T-helper 17 cell (primary cell): ENCODE results near the gene DOCK1. TPM values are rescaled to one million over a fixed set of nuclear protein-coding genes. Genes with fewer than 3 reads are reported as not detected.
"Not testable (repeated sequence)": the region's sequence is repeated elsewhere in the genome, so short reads cannot be mapped to it uniquely, and the experiment has no call there.

Experiments used
- ATAC-seq: fragments of 150-1000 bp; cut with Tn5 transposase; 2 replicates; pipeline ENCODE4 v1.10.0; 2021; ENCODE audit warnings: mild to moderate bottlenecking, moderate library complexity
- DNase-seq, 3 donors: peaks; one replicate each; pipeline versions ENCODE4 v3.0.0 to v3.0.0-alpha.2; 2020 to 2021
- H3K9me3 ChIP-seq: one replicate; pipeline ENCODE4 v1.7.0; 2013; ENCODE audit warnings: low read length, mild to moderate bottlenecking; ENCODE audit not compliant: control insufficient read depth, poor library complexity, severe bottlenecking
- H3K27ac Mint-ChIP-seq: one replicate; pipeline ENCODE4 v1.8.0; 2022; ENCODE audit warnings: mild to moderate bottlenecking, moderate library complexity, mixed read lengths
- H3K27me3 Mint-ChIP-seq: one replicate; pipeline ENCODE4 v1.8.0; 2022; ENCODE audit warnings: mixed read lengths
- H3K36me3 Mint-ChIP-seq: one replicate; pipeline ENCODE4 v1.8.0; 2022; ENCODE audit warnings: low read depth, mixed read lengths
- H3K4me1 Mint-ChIP-seq: one replicate; pipeline ENCODE4 v1.8.0; 2022; ENCODE audit warnings: mild to moderate bottlenecking, mixed read lengths
- H3K4me3 Mint-ChIP-seq: one replicate; pipeline ENCODE4 v1.8.0; 2022; ENCODE audit warnings: mild to moderate bottlenecking, moderate library complexity, mixed read lengths
- total RNA-seq, 4 donors: library from RNA in 2 of 4; stranded (reverse) in 2 of 4; gene quantifications; one replicate each; pipeline ENCODE4 v1.2.3 and lab custom pipeline; 2022 to 2026

DOCK1 gene
- total RNA-seq, 2 donors from 2014 or later, result 0.76 TPM; not detected in 1

DNA sequence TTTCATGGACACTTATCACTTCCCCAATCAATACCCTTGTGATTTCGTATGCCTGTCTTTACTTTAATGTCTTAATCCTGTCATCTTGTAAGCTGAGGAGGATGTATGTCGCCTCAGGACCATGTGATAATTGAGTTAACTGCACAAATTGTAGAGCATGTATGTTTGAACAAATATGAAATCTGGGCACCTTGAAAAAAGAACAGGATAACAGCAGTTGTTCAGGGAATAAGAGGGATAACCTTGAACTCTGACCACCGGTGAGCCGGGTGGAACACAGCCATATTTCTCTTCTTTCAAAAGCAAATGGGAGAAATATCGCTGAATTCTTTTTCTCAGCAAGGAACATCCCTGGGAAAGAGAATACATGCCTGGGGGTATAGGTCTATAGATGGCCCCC is 14.4 kb upstream of the DOCK1 start:
- DNase-seq, H3K27me3 Mint-ChIP-seq, H3K9me3 ChIP-seq, H3K4me1 Mint-ChIP-seq, H3K4me3 Mint-ChIP-seq, H3K27ac Mint-ChIP-seq, H3K36me3 Mint-ChIP-seq, ATAC-seq: not testable (repeated sequence)

DNA sequence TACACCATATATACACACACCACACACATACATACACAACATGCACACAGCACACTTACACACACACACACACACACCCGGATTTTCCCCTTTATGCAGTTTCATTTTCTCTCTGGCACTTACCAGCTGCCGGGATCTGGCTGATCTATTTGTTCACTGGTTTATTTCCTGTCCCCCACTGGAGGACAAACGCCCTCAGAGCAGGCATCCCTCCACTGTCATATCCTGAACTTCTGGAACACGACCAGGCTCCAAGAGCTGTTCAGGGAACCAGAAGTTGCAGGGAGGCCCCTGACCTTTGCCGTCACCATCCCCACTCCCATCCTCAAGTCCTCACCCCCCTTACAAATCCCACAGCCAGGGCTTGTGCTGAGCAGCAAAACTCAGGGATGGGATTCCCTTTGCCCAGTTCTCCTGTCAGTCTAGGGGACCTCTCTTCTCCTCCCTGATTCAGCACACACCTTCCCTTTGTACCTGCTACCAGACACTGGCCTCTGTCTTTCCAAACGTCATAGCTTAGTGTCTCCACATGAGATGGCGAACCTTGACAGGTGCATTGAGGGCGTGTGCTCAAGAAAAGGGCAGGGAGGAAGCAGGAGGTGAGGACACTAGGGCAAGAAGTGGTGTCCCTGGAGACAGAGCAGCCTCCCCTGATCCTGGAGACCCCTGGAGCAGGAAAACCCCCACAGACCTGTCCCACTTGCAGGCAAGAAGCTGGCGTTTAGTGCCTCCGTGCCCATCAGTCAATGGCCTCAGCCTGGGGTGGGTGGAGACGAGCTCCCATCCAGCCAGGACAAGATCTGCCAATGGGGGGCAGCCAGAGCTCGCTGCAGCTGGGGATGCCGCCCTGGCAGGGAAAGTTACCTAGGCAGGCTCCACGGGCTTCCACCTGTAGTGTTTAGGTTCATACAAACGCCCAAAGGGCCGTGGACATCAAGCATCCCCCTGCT is 12.7 kb upstream of the DOCK1 start:
- DNase-seq (no peak), ATAC-seq (no peak)
- Mint-ChIP-seq H3K27ac (no peak overlapping the region), H3K4me3 (no peak overlapping the region), H3K36me3 (no peaks in the 10 kb centered on the region), H3K4me1 (no peaks in the 10 kb centered on the region), H3K27me3 (no peaks in the 10 kb centered on the region)
- no peaks in the 10 kb centered on the region for H3K9me3 ChIP-seq

GRCh38 chr10:126893206-126893605 is 12.0 kb upstream of the DOCK1 start:
- DNase-seq, result no peak
- Mint-ChIP-seq H3K27me3 (no peaks in the 10 kb centered on the region), H3K36me3 (no peaks in the 10 kb centered on the region), H3K4me3 (no peak overlapping the region), H3K4me1 (no peaks in the 10 kb centered on the region), H3K27ac (no peak overlapping the region)
- H3K9me3 ChIP-seq, result no peaks in the 10 kb centered on the region
- ATAC-seq, result no peak

- no peaks in the 10 kb centered on the region for H3K4me1 Mint-ChIP-seq
- DNase-seq (no peak), ATAC-seq (no peak)
- no peaks in the 10 kb centered on the region for H3K27me3 Mint-ChIP-seq
- no peak overlapping the region for H3K4me3 Mint-ChIP-seq
- no peak overlapping the region for H3K27ac Mint-ChIP-seq
- H3K9me3 ChIP-seq, result no peaks in the 10 kb centered on the region
- H3K36me3 Mint-ChIP-seq, result no peaks in the 10 kb centered on the region
Observed at GRCh38 chr10:126893841-126894240, 11.4 kb upstream of the DOCK1 start.

DNA sequence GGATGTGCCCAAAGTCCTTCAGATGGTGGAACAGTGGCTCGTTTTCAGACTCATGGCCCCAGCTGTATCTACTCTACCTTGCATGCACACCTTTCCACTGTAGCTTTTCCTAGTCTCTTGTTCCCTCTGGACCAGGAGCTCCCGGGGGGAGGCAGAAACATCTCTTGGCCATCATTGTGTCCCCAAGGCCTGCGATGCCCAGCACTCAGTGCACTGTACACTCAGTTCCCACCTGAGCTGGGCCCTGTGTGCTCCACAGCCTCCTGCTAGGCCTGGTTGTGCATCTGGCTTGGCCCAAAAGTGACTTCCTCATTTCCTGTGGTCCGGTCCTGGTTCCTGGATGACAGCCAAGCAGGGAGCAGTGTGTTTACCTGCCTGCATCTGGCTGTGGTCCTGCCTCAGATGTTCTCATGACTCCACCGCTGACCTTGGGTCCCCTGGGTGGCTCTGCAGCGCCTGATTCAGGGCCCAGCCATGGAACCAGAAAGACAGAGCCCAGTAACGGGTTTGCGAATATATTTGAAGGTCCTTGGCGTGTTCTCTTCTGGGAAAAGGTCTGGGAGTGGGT is 9.9 kb upstream of the DOCK1 start:
- no peaks in the 10 kb centered on the region for H3K4me1 Mint-ChIP-seq
- DNase-seq (no peak), ATAC-seq (no peak)
- no peaks in the 10 kb centered on the region for H3K36me3 Mint-ChIP-seq
- H3K9me3 ChIP-seq, result no peaks in the 10 kb centered on the region
- H3K27me3 Mint-ChIP-seq, result no peaks in the 10 kb centered on the region
- no peak overlapping the region for H3K27ac Mint-ChIP-seq
- no peak overlapping the region for H3K4me3 Mint-ChIP-seq

- no peak overlapping the region for H3K4me3 Mint-ChIP-seq
- H3K27ac Mint-ChIP-seq, result no peak overlapping the region
- no peaks in the 10 kb centered on the region for H3K9me3 ChIP-seq
- H3K27me3 Mint-ChIP-seq, result peaks cover 3% of the 10 kb centered on the region
- no peaks in the 10 kb centered on the region for H3K4me1 Mint-ChIP-seq
- H3K36me3 Mint-ChIP-seq, result no peaks in the 10 kb centered on the region
- no peak for DNase-seq
- ATAC-seq, result no peak
Observed at GRCh38 chr10:126898460-126898859, 6.8 kb upstream of the DOCK1 start.

- not testable (repeated sequence) for ATAC-seq, H3K36me3 Mint-ChIP-seq, H3K4me1 Mint-ChIP-seq, H3K9me3 ChIP-seq, H3K27ac Mint-ChIP-seq, H3K4me3 Mint-ChIP-seq, DNase-seq
- peaks cover 14% of the 10 kb centered on the region for H3K27me3 Mint-ChIP-seq
Observed at GRCh38 chr10:126899529-126899928, 5.7 kb upstream of the DOCK1 start.

- no peak overlapping the region for H3K27ac Mint-ChIP-seq
- H3K4me1 Mint-ChIP-seq, result no peaks in the 10 kb centered on the region
- H3K9me3 ChIP-seq, result no peaks in the 10 kb centered on the region
- H3K27me3 Mint-ChIP-seq, result peaks cover 25% of the 10 kb centered on the region
- H3K36me3 Mint-ChIP-seq, result peaks cover 4% of the 10 kb centered on the region
- DNase-seq (no peak), ATAC-seq (no peak)
- no peak overlapping the region for H3K4me3 Mint-ChIP-seq
Observed at GRCh38 chr10:126902157-126902556, 3.1 kb upstream of the DOCK1 start.

- H3K9me3 ChIP-seq, result no peaks in the 10 kb centered on the region
- no peak overlapping the region for H3K4me3 Mint-ChIP-seq
- no peaks in the 10 kb centered on the region for H3K4me1 Mint-ChIP-seq
- no peak overlapping the region for H3K27ac Mint-ChIP-seq
- peaks cover 4% of the 10 kb centered on the region for H3K36me3 Mint-ChIP-seq
- ATAC-seq, result no peak
- peaks cover 25% of the 10 kb centered on the region for H3K27me3 Mint-ChIP-seq
- DNase-seq, result no peak
Observed at GRCh38 chr10:126903656-126904360, 1.4 kb upstream of the DOCK1 start.

DNA sequence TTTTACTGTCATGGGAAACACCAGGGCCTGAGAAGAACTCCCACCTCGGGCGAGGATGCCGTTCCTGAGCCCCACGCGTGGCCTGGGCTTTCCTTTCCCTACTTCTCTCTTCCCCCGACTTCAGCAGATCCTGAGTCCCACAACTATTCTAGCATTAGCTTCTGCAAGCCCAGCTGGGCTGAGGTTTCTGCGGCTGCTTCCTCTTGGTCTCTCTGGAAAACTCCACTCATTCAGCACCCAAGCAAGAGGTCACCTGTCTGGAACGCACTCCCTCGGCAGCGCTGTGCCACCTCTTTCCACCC is 761 bp upstream of the DOCK1 start:
- peaks cover 4% of the 10 kb centered on the region for H3K36me3 Mint-ChIP-seq
- H3K27ac Mint-ChIP-seq, result no peak overlapping the region
- H3K4me1 Mint-ChIP-seq, result no peaks in the 10 kb centered on the region
- H3K9me3 ChIP-seq, result no peaks in the 10 kb centered on the region
- DNase-seq (no peak), ATAC-seq (no peak)
- no peak overlapping the region for H3K4me3 Mint-ChIP-seq
- peaks cover 25% of the 10 kb centered on the region for H3K27me3 Mint-ChIP-seq

- H3K27me3 Mint-ChIP-seq, result peaks cover 25% of the 10 kb centered on the region
- H3K4me3 Mint-ChIP-seq, result no peak overlapping the region
- DNase-seq, result no peak
- no peak overlapping the region for H3K27ac Mint-ChIP-seq
- no peak for ATAC-seq
- H3K36me3 Mint-ChIP-seq, result peaks cover 4% of the 10 kb centered on the region
- H3K9me3 ChIP-seq, result no peaks in the 10 kb centered on the region
- H3K4me1 Mint-ChIP-seq, result no peaks in the 10 kb centered on the region
Observed at GRCh38 chr10:126905776-126906703, 812 bp downstream of the DOCK1 start.

GRCh38 chr10:126906704-126907422 is 1.6 kb downstream of the DOCK1 start:
- Mint-ChIP-seq H3K4me3 (no peak overlapping the region), H3K36me3 (peaks cover 4% of the 10 kb centered on the region), H3K4me1 (no peaks in the 10 kb centered on the region), H3K27ac (no peak overlapping the region), H3K27me3 (peaks cover 25% of the 10 kb centered on the region)
- H3K9me3 ChIP-seq, result no peaks in the 10 kb centered on the region
- DNase-seq (no peak), ATAC-seq (no peak)
